Mesenchymal stem cell (in vitro differentiated cells and primary cell): Measurements from ENCODE around the gene UAP1.

ENCODE experiments used
- DNase-seq: peaks from one replicate; pipeline ENCODE4 v3.0.0-alpha.2; 2013
- H2AFZ ChIP-seq: one replicate; pipeline ENCODE4 v1.6.1; 2013; ENCODE audit warnings: low read depth, mild to moderate bottlenecking, control low read depth, inconsistent platforms, low read length, moderate library complexity
- H2AK5ac ChIP-seq: 2 replicates; pipeline ENCODE4 v1.6.1; 2013; ENCODE audit warnings: low read length, moderate library complexity, mild to moderate bottlenecking, inconsistent platforms; ENCODE audit not compliant: severe bottlenecking
- H2BK120ac ChIP-seq: one replicate; pipeline ENCODE4 v1.6.1; 2013; ENCODE audit warnings: low read depth, mild to moderate bottlenecking, inconsistent platforms, low read length, moderate library complexity
- H2BK12ac ChIP-seq, 2 experiments: one replicate each; pipeline ENCODE4 v1.6.1; 2013; ENCODE audit warnings: inconsistent platforms in 2 of 2, low read length in 2 of 2, mild to moderate bottlenecking in 2 of 2, moderate library complexity in 2 of 2, control low read depth in 1 of 2
- H2BK15ac ChIP-seq: one replicate; pipeline ENCODE4 v1.6.1; 2013; ENCODE audit warnings: mild to moderate bottlenecking, low read depth, inconsistent platforms; ENCODE audit not compliant: poor library complexity, severe bottlenecking
- H2BK5ac ChIP-seq: 2 replicates; pipeline ENCODE4 v1.6.1; 2013; ENCODE audit warnings: low read depth, mild to moderate bottlenecking, low read length, control low read depth, inconsistent platforms; ENCODE audit not compliant: poor library complexity, severe bottlenecking
- H3K14ac ChIP-seq, 2 experiments: one replicate each; pipeline ENCODE4 v1.6.1; 2013; ENCODE audit warnings: inconsistent platforms in 2 of 2, low read length in 2 of 2, control low read depth in 1 of 2, mild to moderate bottlenecking in 1 of 2, moderate library complexity in 1 of 2
- H3K18ac ChIP-seq, 2 experiments: one replicate each; pipeline ENCODE4 v1.6.1; 2013; ENCODE audit warnings: inconsistent platforms in 2 of 2, low read length in 2 of 2, control low read depth in 1 of 2, low read depth in 1 of 2, mild to moderate bottlenecking in 1 of 2
- H3K23ac ChIP-seq, 2 experiments: one replicate each; pipeline ENCODE4 v1.6.1; 2013; ENCODE audit warnings: inconsistent platforms in 2 of 2, low read length in 2 of 2, mild to moderate bottlenecking in 2 of 2, moderate library complexity in 2 of 2, control low read depth in 1 of 2
- H3K27ac ChIP-seq: 2 replicates; pipeline ENCODE4 v1.5.1; 2013; ENCODE audit warnings: mild to moderate bottlenecking, moderate library complexity, low read length, control low read depth, inconsistent platforms; ENCODE audit not compliant: poor library complexity, severe bottlenecking
- H3K27me3 ChIP-seq, 2 experiments: 2 replicates each; pipeline versions ENCODE4 v1.6.1 to v1.7.0; 2013; ENCODE audit warnings: low read length in 2 of 2, mild to moderate bottlenecking in 2 of 2, moderate library complexity in 2 of 2, control low read depth in 1 of 2, inconsistent platforms in 1 of 2; ENCODE audit not compliant: control insufficient read depth in 1 of 2, insufficient read depth in 1 of 2
- H3K36me3 ChIP-seq, 2 experiments: 2 replicates each; pipeline versions ENCODE4 v1.6.1 to v1.7.0; 2013; ENCODE audit warnings: low read length in 2 of 2, control low read depth in 1 of 2, inconsistent platforms in 1 of 2, low read depth in 1 of 2, mild to moderate bottlenecking in 1 of 2; ENCODE audit not compliant: insufficient read depth in 2 of 2, control insufficient read depth in 1 of 2
- H3K4ac ChIP-seq, 2 experiments: one replicate each; pipeline ENCODE4 v1.6.1; 2013; ENCODE audit warnings: inconsistent platforms in 2 of 2, low read length in 2 of 2, mild to moderate bottlenecking in 2 of 2, moderate library complexity in 2 of 2, control low read depth in 1 of 2, low read depth in 1 of 2
- H3K4me1 ChIP-seq: 2 replicates; pipeline ENCODE4 v1.6.1; 2013; ENCODE audit warnings: low read depth, low read length, control low read depth; ENCODE audit not compliant: control insufficient read depth, insufficient read depth
- H3K4me2 ChIP-seq: 2 replicates; pipeline ENCODE4 v1.6.1; 2013; ENCODE audit warnings: low read length, mild to moderate bottlenecking, inconsistent platforms; ENCODE audit not compliant: poor library complexity, severe bottlenecking
- H3K4me3 ChIP-seq, 2 experiments: 2 replicates each; pipeline versions ENCODE4 v1.5.1 to v1.7.0; 2013; ENCODE audit warnings: low read length in 2 of 2, mild to moderate bottlenecking in 2 of 2, control low read depth in 1 of 2, low read depth in 1 of 2; ENCODE audit not compliant: insufficient read depth in 1 of 2
- H3K79me1 ChIP-seq: replicated peaks from 2 replicates; pipeline ENCODE4 v1.6.1; 2013; ENCODE audit warnings: mild to moderate bottlenecking, control low read depth, low read length, inconsistent platforms; ENCODE audit not compliant: poor library complexity, severe bottlenecking
- H3K9ac ChIP-seq: 2 replicates; pipeline ENCODE4 v1.7.0; 2013; ENCODE audit warnings: mild to moderate bottlenecking, low read length, moderate library complexity
- H3K9me3 ChIP-seq: 2 replicates; pipeline ENCODE4 v1.7.0; 2013; ENCODE audit warnings: mild to moderate bottlenecking, low read length; ENCODE audit not compliant: control insufficient read depth
- H4K8ac ChIP-seq: one replicate; pipeline ENCODE4 v1.6.1; 2013; ENCODE audit warnings: inconsistent platforms, mild to moderate bottlenecking, low read length, moderate library complexity
- H4K91ac ChIP-seq: one replicate; pipeline ENCODE4 v1.6.1; 2013; ENCODE audit warnings: mild to moderate bottlenecking, low read length, inconsistent platforms
- WGBS: methylation state at CpG from one replicate; pipeline ENCODE4 v1.1.7; 2013; ENCODE audit warnings: mixed read lengths; 5-methylcytosine and 5-hydroxymethylcytosine counted together

The UAP1 gene

GRCh38 chr1:162550925-162551324 lies 10.6 kb upstream of the UAP1 start:
- H3K27ac ChIP-seq = no peak overlapping the region
- H4K91ac ChIP-seq = no peak overlapping the region
- H2AFZ ChIP-seq = no peak overlapping the region
- H3K9ac ChIP-seq = no peak overlapping the region
- H3K14ac ChIP-seq = no peak overlapping the region
- no peak overlapping the region for H2BK120ac ChIP-seq
- no peak overlapping the region for H3K4ac ChIP-seq
- H2BK15ac ChIP-seq = no peak overlapping the region
- no peak overlapping the region for H2AK5ac ChIP-seq
- H3K9me3 ChIP-seq = no peaks in the 10 kb centered on the region
- no peak overlapping the region for H3K4me2 ChIP-seq
- H3K4me1 ChIP-seq = no peaks in the 10 kb centered on the region
- H3K79me1 ChIP-seq = no peaks in the 10 kb centered on the region
- H2BK12ac ChIP-seq = no peak overlapping the region
- H3K23ac ChIP-seq = no peak overlapping the region
- H3K18ac ChIP-seq = no peak overlapping the region
- H2BK5ac ChIP-seq = no peak overlapping the region
- H3K36me3 ChIP-seq = no peaks in the 10 kb centered on the region
- WGBS = 100% methylated on average over 1 of the region's 1 CpG
- no peak overlapping the region for H4K8ac ChIP-seq
- no peaks in the 10 kb centered on the region for H3K27me3 ChIP-seq
- no peak overlapping the region for H3K4me3 ChIP-seq
- DNase-seq = no peak

- Histone ChIP-seq H3K4me2 (no peak overlapping the region), H3K27me3 (no peaks in the 10 kb centered on the region), H2BK5ac (no peak overlapping the region), H3K79me1 (no peaks in the 10 kb centered on the region), H3K9me3 (no peaks in the 10 kb centered on the region), H2BK120ac (no peak overlapping the region), H3K18ac (no peak overlapping the region), H3K4ac (no peak overlapping the region), H2BK15ac (no peak overlapping the region), H4K91ac (no peak overlapping the region), H3K9ac (peak overlapping the region; percentile 14), H3K27ac (no peak overlapping the region), H3K4me1 (no peaks in the 10 kb centered on the region), H2AFZ (no peak overlapping the region), H3K36me3 (no peaks in the 10 kb centered on the region), H4K8ac (no peak overlapping the region), H2BK12ac (no peak overlapping the region), H3K23ac (no peak overlapping the region), H3K4me3 (no peak overlapping the region), H3K14ac (no peak overlapping the region), H2AK5ac (no peak overlapping the region)
- DNase-seq = no peak
- WGBS = 94% methylated on average over 4 of the region's 7 CpGs
Measured at GRCh38 chr1:162551969-162552683, 9.4 kb upstream of the UAP1 start.

GRCh38 chr1:162552684-162553252 lies 8.8 kb upstream of the UAP1 start:
- H4K91ac ChIP-seq = no peak overlapping the region
- no peak overlapping the region for H3K4me2 ChIP-seq
- H3K9me3 ChIP-seq = no peaks in the 10 kb centered on the region
- DNase-seq = no peak
- no peak overlapping the region for H4K8ac ChIP-seq
- no peaks in the 10 kb centered on the region for H3K36me3 ChIP-seq
- H3K4me3 ChIP-seq = no peak overlapping the region
- WGBS = 100% methylated on average over 5 of the region's 8 CpGs
- no peaks in the 10 kb centered on the region for H3K27me3 ChIP-seq
- H3K27ac ChIP-seq = no peak overlapping the region
- H3K23ac ChIP-seq = no peak overlapping the region
- no peak overlapping the region for H2BK5ac ChIP-seq
- H2AFZ ChIP-seq = no peak overlapping the region
- no peak overlapping the region for H2BK12ac ChIP-seq
- no peak overlapping the region for H2BK15ac ChIP-seq
- H2AK5ac ChIP-seq = no peak overlapping the region
- peak overlapping the region; percentile 14 for H3K9ac ChIP-seq
- no peak overlapping the region for H3K14ac ChIP-seq
- no peak overlapping the region for H3K18ac ChIP-seq
- no peak overlapping the region for H3K4ac ChIP-seq
- no peak overlapping the region for H2BK120ac ChIP-seq
- no peaks in the 10 kb centered on the region for H3K4me1 ChIP-seq
- no peaks in the 10 kb centered on the region for H3K79me1 ChIP-seq

- Histone ChIP-seq H3K36me3 (no peaks in the 10 kb centered on the region), H3K4me1 (no peaks in the 10 kb centered on the region), H3K4me2 (no peak overlapping the region), H3K27me3 (no peaks in the 10 kb centered on the region), H3K14ac (no peak overlapping the region), H4K8ac (no peak overlapping the region), H3K23ac (peak overlapping the region in 1 of 2 experiments; percentile 35), H2AFZ (no peak overlapping the region), H2BK12ac (no peak overlapping the region), H2BK15ac (no peak overlapping the region), H3K4ac (no peak overlapping the region), H3K79me1 (no peaks in the 10 kb centered on the region), H4K91ac (no peak overlapping the region), H2BK5ac (no peak overlapping the region), H3K9ac (peak overlapping the region; percentile 57), H3K9me3 (no peaks in the 10 kb centered on the region), H3K18ac (peak overlapping the region in 1 of 2 experiments; percentile 48), H2BK120ac (no peak overlapping the region), H3K27ac (no peak overlapping the region), H3K4me3 (no peak overlapping the region), H2AK5ac (no peak overlapping the region)
- DNase-seq = peak; percentile 37
- WGBS = 90% methylated on average over 1 of the region's 1 CpG
Measured at GRCh38 chr1:162554258-162554657, 7.3 kb upstream of the UAP1 start.
